ENCODE results near the gene TSPAN31.
A peak's percentile ranks its signal among the peaks of the same experiment; 100 is the strongest.
"Not testable (repeated sequence)": the region's sequence is repeated elsewhere in the genome, so short reads cannot be mapped to it uniquely, and the experiment has no call there.

Gene TSPAN31

DNA sequence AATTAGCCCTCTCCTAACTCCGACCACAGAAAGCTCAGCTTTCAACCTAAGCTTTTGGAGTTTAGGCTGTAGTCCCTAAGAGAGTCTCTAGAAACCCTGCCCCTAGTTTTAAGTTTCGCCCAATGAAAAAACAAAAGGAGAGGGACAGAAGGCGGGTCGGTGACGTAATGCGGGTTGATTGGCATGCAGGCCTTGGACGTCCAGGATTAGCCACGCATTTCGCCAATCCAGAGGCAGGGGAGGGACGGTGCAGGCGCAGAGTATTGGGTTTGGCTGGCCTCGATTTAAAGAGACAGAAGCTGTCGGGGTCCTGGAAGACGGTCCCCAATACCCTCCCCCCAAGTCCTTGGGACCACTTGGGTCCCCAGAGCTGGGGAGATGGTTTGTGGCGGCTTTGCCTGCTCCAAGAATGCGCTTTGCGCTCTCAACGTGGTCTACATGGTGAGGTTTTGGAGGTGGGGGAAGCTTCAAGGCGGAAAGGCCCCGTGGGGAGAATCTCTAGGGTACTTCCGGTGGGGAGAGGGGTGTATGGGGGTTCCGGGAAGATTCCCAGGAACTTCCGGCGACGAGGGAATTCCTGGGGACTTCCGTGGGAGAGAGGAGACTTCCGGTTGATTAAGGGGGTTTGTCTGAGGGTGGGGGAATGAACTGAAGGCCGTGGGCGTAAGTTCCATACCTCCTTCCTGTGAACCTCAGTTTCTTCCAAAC is at the start of gene TSPAN31:
Gene TSPAN31, plus strand, starts transcription at position 263 of the 708 bp plus-strand sequence. Its CDS starts 116 bp downstream, at position 379.
- peak; percentile 90 for DNase-seq (ENCODE audit: low read depth)

- DNase-seq (ENCODE audit: low read depth) = no peak
Observed at GRCh38 chr12:57695770-57696432, 48.9 kb upstream of the TSPAN31 start.

DNA sequence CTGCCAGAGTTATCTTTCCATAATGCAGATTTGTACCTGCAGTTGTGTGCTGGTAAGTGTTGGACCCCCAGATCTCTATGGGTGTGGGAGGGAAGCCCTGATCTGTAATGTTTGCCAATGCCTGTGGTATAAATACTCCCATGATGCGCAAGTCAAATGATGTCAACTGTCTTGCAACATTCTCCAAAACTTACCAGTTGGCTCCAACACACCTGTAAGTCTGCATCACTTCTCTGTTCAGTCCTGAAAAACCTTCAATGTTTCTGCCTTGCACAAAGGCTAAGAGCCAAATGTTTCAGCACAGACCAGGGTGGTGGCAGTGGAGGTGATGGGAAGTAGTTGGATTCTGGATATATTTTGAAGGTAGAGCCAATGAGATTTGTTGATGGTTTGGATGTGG is 47.8 kb upstream of the TSPAN31 start:
- no peak for DNase-seq (ENCODE audit: low read depth)

- no peak for DNase-seq (ENCODE audit: low read depth)
Observed at GRCh38 chr12:57698414-57698813, 46.4 kb upstream of the TSPAN31 start.

DNA sequence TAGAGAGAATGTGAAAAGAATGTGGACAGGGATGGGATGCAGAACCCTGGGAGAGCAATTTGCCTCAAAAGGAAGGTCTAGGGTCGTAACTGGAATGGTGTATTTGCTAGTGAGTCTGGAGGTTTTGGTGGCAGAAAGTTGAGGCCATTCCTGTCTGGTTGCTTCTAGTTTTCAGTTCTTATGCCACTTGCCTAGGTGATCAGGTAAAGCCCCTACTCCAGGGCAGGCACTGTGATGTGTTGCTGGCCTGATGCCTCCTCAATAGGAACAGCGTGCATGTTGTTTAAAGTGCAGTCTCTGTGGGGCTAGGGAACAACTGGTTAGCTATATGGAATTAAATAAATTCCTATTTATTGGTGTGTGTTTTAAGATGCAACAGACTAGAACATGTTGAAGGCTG is 44.5 kb upstream of the TSPAN31 start:
- no peak for DNase-seq (ENCODE audit: low read depth)

DNA sequence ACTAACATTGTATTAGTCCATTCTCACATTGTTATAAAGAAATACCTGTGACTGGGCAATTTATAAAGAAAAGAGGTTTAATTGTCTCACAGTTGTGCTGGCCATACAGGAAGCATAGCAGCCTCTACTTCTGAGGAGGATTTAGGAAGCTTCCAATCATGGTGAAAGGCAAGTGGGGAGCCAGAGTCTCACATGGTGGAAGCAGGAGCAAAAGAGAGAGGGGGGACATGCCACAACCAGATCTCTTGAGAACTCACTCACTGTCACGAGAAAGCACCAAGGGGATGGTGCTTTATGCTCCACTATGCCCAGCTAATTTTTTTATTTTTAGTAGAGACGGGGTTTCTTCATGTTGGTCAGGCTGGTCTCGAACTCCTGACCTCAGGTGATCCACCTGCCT is 37.6 kb upstream of the TSPAN31 start:
- no peak for DNase-seq (ENCODE audit: low read depth)

DNA sequence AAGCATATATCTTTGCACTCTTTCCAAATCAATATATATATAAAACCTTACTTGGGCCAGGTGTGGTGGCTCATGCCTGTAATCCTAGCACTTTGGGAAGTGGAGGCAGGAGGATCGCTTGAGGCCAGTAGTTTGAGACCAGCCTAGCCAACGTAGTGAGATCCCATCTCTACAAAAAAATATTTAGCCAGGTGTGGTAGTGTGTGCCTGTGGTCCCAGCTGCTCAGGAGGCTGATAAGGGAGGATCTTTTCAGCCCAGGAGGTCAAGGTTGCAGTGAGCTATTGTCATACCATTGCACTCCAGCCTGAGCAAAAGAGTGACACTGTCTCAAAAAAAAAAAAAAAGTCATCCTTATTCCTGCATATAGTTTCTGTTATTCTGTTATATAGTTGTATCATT is 36.5 kb upstream of the TSPAN31 start:
- no peak for DNase-seq (ENCODE audit: low read depth)

DNA sequence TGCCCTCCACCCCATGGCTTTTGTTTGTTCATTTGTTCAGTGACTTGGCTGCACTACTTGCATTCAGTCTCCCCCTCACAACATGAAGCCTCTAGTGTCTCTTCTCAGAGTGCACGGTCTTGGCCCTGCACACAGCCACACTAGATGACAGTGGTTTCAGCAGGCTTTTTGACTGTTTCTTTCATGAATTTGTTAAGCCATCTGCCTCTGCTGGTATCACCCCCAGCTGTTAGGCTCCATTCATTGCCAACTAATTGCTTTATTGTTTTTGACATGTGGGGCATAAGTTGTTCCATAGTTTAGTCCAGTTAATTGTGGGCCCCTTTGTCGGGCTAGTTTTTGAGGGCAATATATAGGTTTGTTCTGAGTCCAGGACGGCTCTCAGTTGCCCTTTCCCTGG is 32.1 kb upstream of the TSPAN31 start:
- DNase-seq (ENCODE audit: low read depth) = no peak

DNA sequence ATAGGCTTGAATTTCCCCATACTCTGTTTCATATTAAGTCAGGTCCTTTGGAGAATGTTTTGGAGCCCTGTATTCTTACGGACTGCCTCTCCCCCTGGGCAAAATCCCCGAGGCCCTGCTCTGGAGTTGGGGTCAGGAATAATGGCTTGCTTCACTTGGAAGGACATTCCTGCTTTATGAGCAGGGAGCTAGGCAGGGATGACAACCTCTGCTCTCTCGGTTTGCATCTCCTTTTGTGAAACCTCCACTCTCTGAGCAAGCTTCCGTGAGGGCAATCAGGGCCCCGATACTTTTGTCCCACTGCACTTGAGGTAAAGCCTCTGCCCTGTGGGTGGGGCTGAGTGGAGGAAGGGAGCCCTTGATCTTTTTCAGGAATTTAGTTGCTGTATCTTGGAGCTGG is 31.6 kb upstream of the TSPAN31 start:
- no peak for DNase-seq (ENCODE audit: low read depth)

DNA sequence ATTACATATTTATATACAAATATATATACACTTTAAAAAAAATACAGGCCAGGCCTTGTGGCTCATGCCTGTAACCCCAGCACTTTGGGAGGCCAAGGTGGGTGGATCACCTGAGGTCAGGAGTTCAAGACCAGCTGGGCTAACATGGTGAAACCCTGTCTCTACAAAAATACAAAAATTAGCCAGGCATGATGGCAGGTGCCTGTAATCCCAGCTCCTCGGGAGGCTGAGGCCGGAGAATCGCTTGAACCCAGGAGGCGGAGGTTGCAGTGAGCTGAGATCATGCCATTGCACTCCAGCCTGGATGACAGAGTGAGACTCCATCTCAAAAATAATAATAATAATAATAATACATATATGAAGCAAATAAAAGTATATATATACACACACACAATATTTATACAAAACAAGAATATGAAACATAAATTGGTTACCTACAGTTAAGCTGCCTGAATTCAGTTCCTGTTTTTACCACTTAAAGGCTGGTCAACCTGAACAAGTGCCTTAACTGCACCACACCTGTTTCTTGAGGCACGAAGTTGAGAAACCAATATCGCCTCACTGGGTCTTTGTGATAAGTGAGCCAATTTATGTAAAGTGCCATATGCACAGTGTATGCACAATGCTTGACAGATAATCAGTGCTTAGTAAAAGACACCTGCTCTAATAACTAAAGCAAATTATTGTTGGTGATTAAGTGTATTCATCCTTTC is 29.6 kb upstream of the TSPAN31 start:
- DNase-seq (ENCODE audit: low read depth) = not testable (repeated sequence)

DNA sequence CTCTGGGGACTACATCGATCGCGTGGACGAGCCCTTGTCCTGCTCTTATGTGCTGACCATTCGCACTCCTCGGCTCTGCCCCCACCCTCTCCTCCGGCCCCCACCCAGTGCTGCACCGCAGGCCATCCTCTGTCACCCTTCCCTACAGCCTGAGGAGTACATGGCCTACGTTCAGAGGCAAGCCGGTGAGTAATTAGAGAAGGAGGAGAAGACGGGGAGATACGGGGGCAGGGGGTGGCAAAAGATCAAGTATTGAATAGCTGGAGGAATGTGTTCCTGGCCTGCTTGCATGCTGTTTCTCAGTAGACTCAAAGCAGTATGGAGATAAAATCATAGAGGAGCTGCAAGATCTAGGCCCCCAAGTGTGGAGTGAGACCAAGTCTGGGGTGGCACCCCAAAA is 29.1 kb upstream of the TSPAN31 start:
- no peak for DNase-seq (ENCODE audit: low read depth)

- no peak for DNase-seq (ENCODE audit: low read depth)
Observed at GRCh38 chr12:57716305-57716704, 28.5 kb upstream of the TSPAN31 start.

- no peak for DNase-seq (ENCODE audit: low read depth)
Observed at GRCh38 chr12:57717131-57717530, 27.7 kb upstream of the TSPAN31 start.

GRCh38 chr12:57717846-57718640 is 26.8 kb upstream of the TSPAN31 start:
- no peak for DNase-seq (ENCODE audit: low read depth)

DNA sequence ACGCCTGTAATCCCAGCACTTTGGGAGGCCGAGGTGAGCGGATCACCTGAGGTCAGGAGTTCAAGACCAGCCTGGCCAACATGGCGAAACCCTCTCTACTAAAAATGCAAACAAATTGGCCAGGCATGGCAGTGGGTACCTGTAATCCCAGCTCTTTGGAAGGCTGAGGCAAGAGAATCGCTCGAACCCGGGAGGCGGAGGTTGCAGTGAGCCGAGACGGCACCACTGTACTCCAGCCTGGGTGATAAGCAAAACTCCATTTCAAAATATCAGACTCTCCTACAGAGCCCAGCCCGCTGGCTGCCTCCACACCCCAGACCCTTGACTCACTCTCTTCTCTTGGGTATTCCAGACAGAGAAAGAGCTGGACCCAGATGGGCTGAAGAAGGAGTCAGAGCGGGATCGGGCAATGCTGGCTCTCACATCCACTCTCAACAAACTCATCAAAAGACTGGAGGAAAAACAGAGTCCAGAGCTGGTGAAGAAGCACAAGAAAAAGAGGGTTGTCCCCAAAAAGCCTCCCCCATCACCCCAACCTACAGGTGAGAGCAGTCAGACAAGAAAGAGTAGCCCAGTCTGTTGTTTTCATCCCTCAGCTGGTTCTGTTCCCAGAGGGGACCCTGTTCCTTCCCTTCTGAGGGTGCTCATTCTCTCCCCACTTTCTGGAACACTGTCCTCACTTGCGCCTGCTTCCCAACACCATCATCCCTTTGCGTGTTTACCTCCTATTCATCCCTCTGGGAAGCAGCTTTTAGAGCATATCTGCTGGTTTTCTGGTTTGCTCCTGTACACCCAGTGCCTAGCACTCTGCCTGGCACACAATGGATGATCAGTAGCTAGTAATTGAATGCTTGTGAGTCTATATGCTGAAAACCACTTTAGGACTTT is 26.0 kb upstream of the TSPAN31 start:
- no peak for DNase-seq (ENCODE audit: low read depth)

DNA sequence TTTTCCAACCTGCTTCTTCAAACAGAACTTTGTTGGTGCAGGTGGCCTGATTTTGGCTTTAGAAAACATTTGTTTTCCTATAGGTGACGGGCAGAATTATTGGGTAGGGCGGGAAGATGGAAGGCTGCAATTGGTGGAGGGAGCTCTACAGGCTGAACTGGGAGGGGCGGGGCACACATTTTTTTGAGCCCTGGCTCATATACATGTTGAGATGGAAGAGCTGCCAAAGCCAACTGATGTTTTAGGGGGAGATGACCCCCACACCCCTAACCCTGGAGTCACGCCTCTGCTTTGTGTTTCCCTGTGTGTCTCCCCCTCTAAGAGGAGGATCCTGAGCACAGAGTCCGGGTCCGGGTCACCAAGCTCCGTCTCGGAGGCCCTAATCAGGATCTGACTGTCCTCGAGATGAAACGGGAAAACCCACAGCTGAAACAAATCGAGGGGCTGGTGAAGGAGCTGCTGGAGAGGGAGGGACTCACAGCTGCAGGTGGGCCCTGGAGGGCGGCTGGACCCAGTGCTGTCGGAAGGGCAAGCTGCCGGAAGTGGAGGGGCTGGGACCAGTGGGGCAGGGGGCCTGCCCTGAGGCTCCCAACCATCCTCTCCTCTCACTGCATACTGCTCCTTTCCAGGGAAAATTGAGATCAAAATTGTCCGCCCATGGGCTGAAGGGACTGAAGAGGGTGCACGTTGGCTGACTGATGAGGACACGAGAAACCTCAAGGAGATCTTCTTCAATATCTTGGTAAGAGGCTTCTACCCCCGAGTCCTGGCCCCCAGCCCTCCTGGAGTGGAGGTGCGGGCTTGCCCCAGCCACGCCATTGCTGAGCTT is 24.8 kb upstream of the TSPAN31 start:
- no peak for DNase-seq (ENCODE audit: low read depth)

- no peak for DNase-seq (ENCODE audit: low read depth)
Observed at GRCh38 chr12:57720606-57721595, 23.9 kb upstream of the TSPAN31 start.

GRCh38 chr12:57721846-57722608 is 22.8 kb upstream of the TSPAN31 start:
- DNase-seq (ENCODE audit: low read depth) = not testable (repeated sequence)
